ENCODE measurements around the gene TNS2. TPM values are rescaled to one million over a fixed set of nuclear protein-coding genes. Genes with fewer than 3 reads are reported as not detected.
A peak's percentile ranks its signal among the peaks of the same experiment; 100 is the strongest.
"Not testable (repeated sequence)": the region's sequence is repeated elsewhere in the genome, so short reads cannot be mapped to it uniquely, and the experiment has no call there.

TNS2 gene
- total RNA-seq, 2 donors from 2014 or later = 2.4 to 2.8 TPM

- ATAC-seq (no peak), DNase-seq (ENCODE audit: low spot score) (no peak)
- no peaks in the 10 kb centered on the region for H3K27me3 Mint-ChIP-seq
- peak overlapping the region in 1 of 2 donors; percentile 52 for H3K27ac Mint-ChIP-seq
- no peak overlapping the region for H3K4me3 Mint-ChIP-seq
- H3K36me3 Mint-ChIP-seq = peaks cover 9% of the 10 kb centered on the region
- H3K4me1 Mint-ChIP-seq (ENCODE audit: low read depth in 2 of 2) = peaks cover 42% of the 10 kb centered on the region in 2 donors
- peaks cover 2% of the 10 kb centered on the region for H3K9me3 Mint-ChIP-seq
Observed at GRCh38 chr12:53076461-53076860, 26.6 kb downstream of the TNS2 start.

DNA sequence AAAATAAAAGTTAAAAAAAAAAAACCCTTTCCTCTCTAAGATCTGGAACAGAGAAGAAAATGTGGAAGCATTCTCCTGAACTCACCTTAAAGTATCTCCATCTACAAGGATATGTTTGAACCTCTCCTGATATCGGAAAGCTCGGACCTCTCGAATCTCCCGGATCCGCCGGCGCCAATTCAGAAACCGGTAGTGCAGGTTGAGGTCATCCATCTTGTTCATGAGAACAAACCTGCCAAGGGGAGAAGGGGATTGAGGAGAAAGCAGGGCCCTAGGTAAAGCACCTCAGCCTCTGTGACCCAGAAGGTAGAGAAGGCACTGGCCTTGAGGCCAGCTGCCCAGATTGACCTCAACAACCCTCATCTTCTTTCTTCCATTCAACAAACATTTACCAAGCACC, 27.2 kb downstream of the TNS2 start:
- DNase-seq (ENCODE audit: low spot score) (no peak), ATAC-seq (no peak)
- peaks cover 2% of the 10 kb centered on the region for H3K9me3 Mint-ChIP-seq
- H3K36me3 Mint-ChIP-seq = peaks cover 9% of the 10 kb centered on the region
- H3K4me1 Mint-ChIP-seq (ENCODE audit: low read depth in 2 of 2) = peaks cover 38 to 40% of the 10 kb centered on the region in 2 donors
- no peak overlapping the region for H3K27ac Mint-ChIP-seq
- no peaks in the 10 kb centered on the region for H3K27me3 Mint-ChIP-seq
- H3K4me3 Mint-ChIP-seq = peak overlapping the region; percentile 87

GRCh38 chr12:53078425-53079225, 28.8 kb downstream of the TNS2 start:
- H3K27me3 Mint-ChIP-seq = no peaks in the 10 kb centered on the region
- peak overlapping the region; percentile 87 for H3K4me3 Mint-ChIP-seq
- peak in 1 of 2 donors; percentile 10 for ATAC-seq
- H3K4me1 Mint-ChIP-seq (ENCODE audit: low read depth in 2 of 2) = peaks cover 36 to 39% of the 10 kb centered on the region in 2 donors
- peaks cover 9% of the 10 kb centered on the region for H3K36me3 Mint-ChIP-seq
- peak overlapping the region; percentile 75 to 89 for H3K27ac Mint-ChIP-seq
- H3K9me3 Mint-ChIP-seq = peaks cover 2% of the 10 kb centered on the region
- no peak for DNase-seq (ENCODE audit: low spot score)

DNA sequence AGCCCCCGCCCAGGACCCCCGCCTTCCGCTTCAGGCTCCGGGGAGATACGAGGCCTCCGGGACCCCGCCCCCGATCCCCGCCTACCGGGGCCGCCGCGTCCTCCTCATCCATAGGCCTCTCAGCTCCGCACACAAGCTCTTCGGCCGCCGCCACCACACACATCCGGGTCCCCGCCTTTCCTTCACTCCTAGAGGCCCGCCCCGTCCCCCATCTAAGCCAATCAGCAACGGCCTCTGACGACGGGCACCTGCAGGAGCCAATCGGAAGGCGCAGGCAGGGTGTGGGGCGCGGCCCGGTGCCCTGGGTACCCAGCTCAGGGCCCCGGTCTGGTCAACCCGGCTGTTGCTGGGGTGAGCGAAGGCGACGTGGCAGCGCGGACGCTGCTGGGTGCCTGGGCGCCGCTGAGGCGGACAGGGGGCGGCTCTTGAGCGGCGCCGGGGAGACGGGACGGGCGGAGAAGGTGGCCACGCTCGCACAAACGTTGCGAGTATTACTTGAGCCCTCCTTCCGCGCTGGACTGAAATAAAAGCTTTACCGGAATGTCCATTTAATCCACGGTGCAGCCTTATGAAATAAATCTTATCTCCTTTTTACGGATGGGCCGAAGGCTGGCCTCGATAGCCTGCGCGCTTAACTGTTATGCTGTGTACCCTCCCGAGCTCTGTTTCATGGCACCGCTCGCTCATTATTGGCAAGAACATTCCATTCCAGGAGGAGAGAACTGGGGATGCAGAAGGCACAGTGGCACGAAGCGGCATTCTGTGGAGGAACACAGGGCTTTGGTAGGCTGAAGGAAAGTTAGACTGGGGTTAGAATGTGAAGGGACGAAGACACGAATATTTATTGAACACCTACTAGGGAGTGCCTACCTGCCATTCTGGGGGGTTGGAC, 29.6 kb downstream of the TNS2 start, which contains the start of gene SPRYD3:
Gene SPRYD3, minus strand, starts transcription at position 165 of the 892 bp plus-strand sequence. Its CDS starts 57 bp downstream, at position 108.
- Mint-ChIP-seq H3K4me1 (ENCODE audit: low read depth in 2 of 2) (peaks cover 29 to 36% of the 10 kb centered on the region in 2 donors), H3K36me3 (peaks cover 5% of the 10 kb centered on the region), H3K9me3 (peaks cover 2% of the 10 kb centered on the region), H3K27me3 (no peaks in the 10 kb centered on the region), H3K27ac (peak within 1 kb of the TSS; percentile 75 to 89), H3K4me3 (peak within 1 kb of the TSS; percentile 87)
- DNase-seq (ENCODE audit: low spot score) = peak; percentile 98
- ATAC-seq = peak; percentile 99

DNA sequence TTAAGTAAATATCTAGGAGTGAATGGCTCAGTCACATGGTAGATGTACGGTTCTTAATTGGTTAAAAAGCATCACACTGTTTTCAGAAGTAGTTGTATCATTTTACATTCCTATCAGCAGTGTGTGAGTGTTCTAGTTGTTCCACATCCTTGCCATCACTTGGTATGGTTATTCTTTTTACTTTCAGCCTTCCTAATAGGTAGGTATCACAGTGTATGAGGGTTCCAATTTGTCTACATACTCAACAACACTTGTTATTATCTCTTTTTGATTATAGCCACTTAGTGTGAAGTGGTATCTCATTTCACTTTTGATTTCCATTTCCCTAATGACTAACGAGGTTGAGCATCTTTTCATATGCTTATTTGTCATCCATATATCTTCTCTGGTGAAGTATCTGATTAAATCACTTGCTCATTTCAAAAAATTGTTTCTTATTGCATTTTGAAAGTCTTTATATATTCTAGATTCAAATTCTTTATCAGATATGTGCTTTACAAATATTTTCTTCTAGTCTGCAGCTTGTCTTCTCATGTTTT, 32.8 kb downstream of the TNS2 start:
- Mint-ChIP-seq H3K9me3 (peaks cover 2% of the 10 kb centered on the region), H3K27me3 (peaks cover 7 to 9% of the 10 kb centered on the region in 2 donors), H3K36me3 (no peaks in the 10 kb centered on the region), H3K4me1 (ENCODE audit: low read depth in 2 of 2) (peaks cover 16% of the 10 kb centered on the region in 2 donors), H3K27ac (no peak overlapping the region), H3K4me3 (no peak overlapping the region)
- DNase-seq (ENCODE audit: low spot score) = no peak
- ATAC-seq = no peak

DNA sequence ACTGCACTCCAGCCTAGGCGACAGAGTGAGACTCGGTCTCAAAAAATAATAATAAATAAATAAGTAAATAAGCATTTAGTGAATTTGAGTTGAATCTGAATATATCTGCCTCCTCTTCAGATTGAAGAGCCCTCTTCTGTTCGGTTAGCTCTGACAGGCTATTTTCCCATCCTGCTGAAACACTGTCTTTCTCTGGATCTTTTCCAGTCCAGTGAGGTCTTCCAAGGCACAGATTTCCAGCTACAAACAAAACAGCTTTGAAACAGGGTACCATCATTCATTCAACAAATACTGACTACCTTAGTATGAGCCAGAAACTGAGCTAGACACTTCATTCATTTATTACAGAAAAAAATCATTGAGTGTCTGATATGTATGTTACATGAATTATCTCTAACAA, 36.5 kb downstream of the TNS2 start:
- no peaks in the 10 kb centered on the region for H3K9me3 Mint-ChIP-seq
- ATAC-seq (no peak), DNase-seq (ENCODE audit: low spot score) (no peak)
- H3K4me3 Mint-ChIP-seq = no peak overlapping the region
- H3K27ac Mint-ChIP-seq = no peak overlapping the region
- no peaks in the 10 kb centered on the region for H3K36me3 Mint-ChIP-seq
- peaks cover 7 to 15% of the 10 kb centered on the region in 2 donors for H3K27me3 Mint-ChIP-seq
- no peaks in the 10 kb centered on the region for H3K4me1 Mint-ChIP-seq (ENCODE audit: low read depth in 2 of 2)

DNA sequence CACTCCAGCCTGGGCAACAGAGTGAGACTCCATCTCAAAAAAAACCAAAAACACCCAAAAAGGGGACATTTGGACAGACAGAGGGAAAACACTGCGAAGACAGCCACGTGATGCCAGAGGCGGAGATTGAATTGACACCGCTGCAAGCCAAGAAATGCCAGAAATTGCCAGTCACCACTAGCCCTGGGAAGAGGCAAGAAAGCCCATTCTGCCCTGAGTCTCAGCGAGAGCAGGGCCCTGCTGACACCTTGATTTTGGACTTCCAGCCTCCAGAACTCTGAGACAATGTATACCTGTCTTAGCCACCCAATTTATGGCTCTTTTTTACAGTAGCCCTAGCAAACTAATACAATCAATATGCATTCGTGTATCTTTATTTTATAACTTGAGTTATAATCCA, 40.2 kb downstream of the TNS2 start:
- Mint-ChIP-seq H3K9me3 (no peaks in the 10 kb centered on the region), H3K36me3 (no peaks in the 10 kb centered on the region), H3K4me3 (no peak overlapping the region), H3K27ac (no peak overlapping the region), H3K27me3 (peaks cover 7 to 20% of the 10 kb centered on the region in 2 donors), H3K4me1 (ENCODE audit: low read depth in 2 of 2) (peaks cover 0 to 8% of the 10 kb centered on the region in 2 donors)
- no peak for DNase-seq (ENCODE audit: low spot score)
- no peak for ATAC-seq

- Mint-ChIP-seq H3K27ac (no peak overlapping the region), H3K36me3 (no peaks in the 10 kb centered on the region), H3K27me3 (peaks cover 7 to 21% of the 10 kb centered on the region in 2 donors), H3K4me3 (no peak overlapping the region), H3K4me1 (ENCODE audit: low read depth in 2 of 2) (peaks cover 0 to 8% of the 10 kb centered on the region in 2 donors), H3K9me3 (no peaks in the 10 kb centered on the region)
- ATAC-seq (no peak), DNase-seq (ENCODE audit: low spot score) (no peak)
Observed at GRCh38 chr12:53090554-53090953, 40.7 kb downstream of the TNS2 start.

DNA sequence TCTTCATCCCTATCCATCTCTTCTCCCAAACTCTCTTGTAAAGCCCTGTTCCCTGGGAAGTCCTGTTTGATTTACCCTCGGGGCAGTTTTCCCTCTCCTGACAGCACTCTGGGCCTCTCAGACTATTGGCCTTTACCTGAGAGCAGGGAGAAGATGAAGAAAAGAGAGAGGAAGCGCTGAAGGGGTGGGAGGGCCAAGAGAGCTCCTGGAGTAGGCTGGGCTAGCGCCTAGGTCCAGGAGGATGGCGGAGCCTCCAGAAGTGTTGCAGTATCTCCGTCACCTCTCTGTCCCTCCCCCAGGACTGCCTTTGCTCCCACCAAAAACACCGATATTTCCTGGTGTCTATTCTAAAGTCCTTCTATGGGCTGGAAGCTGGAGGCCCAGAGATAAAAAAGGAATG, 41.9 kb downstream of the TNS2 start:
- peaks cover under 1 to 8% of the 10 kb centered on the region in 2 donors for H3K4me1 Mint-ChIP-seq (ENCODE audit: low read depth in 2 of 2)
- H3K9me3 Mint-ChIP-seq = no peaks in the 10 kb centered on the region
- peaks cover 7 to 17% of the 10 kb centered on the region in 2 donors for H3K27me3 Mint-ChIP-seq
- no peaks in the 10 kb centered on the region for H3K36me3 Mint-ChIP-seq
- DNase-seq (ENCODE audit: low spot score) (no peak), ATAC-seq (no peak)
- H3K4me3 Mint-ChIP-seq = no peak overlapping the region
- no peak overlapping the region for H3K27ac Mint-ChIP-seq

DNA sequence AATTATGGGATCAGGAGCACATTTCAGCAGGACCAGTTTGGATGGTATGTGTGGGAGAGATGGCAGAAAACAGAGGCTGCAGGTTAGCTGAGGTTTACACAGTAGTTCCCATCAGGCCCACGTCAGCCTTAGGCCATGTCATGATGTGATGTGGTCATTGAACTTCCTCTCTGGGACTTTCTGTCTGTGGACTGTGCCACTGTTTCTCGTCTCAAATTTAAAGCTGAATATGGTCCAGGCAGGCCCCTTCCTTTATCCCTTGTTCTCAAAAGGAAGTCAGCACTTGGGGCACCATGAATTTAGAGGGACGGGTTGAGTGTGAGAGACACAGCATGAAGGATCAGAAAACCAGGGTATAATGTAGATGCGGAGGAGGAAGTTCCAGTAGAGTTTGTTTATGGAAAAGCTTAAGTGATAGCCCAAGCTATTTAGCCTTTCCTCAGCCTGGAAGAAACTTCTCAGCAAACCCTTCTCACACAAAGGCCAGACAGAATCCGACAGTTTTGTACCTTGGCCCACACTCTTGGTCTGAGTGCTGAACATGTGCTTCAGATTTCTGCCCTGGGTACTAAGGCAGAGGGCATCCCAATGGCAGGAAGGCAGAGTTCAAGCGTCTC, 44.0 kb downstream of the TNS2 start:
- H3K27me3 Mint-ChIP-seq = peaks cover 7 to 15% of the 10 kb centered on the region in 2 donors
- no peak overlapping the region for H3K4me3 Mint-ChIP-seq
- H3K36me3 Mint-ChIP-seq = no peaks in the 10 kb centered on the region
- H3K4me1 Mint-ChIP-seq (ENCODE audit: low read depth in 2 of 2) = peaks cover 17 to 23% of the 10 kb centered on the region in 2 donors
- no peaks in the 10 kb centered on the region for H3K9me3 Mint-ChIP-seq
- no peak for ATAC-seq
- no peak for DNase-seq (ENCODE audit: low spot score)
- H3K27ac Mint-ChIP-seq = peak overlapping the region in 1 of 2 donors; percentile 33

DNA sequence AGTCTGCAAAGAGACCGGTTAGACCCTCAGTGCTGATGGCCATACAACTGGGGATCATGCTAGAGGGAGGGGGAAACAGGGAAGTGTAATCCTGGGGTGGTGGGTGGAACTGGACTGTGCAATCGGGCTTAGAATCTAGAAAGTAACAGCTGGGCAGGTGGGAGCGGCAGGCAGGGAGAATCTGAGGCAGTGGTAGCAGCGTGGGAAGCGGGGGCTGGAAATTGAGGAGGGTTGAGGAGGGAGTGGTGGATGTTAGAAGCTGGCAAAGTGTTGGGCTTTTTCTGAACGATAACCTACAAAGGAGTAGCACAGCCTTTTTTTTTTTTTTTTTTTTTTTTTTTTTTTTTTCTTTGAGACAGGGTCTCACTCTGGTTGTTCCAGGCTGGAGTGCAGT, 44.5 kb downstream of the TNS2 start:
- Mint-ChIP-seq H3K4me3 (no peak overlapping the region), H3K4me1 (ENCODE audit: low read depth in 2 of 2) (peaks cover 22 to 28% of the 10 kb centered on the region in 2 donors), H3K27me3 (peaks cover 7 to 14% of the 10 kb centered on the region in 2 donors), H3K36me3 (no peaks in the 10 kb centered on the region), H3K9me3 (no peaks in the 10 kb centered on the region), H3K27ac (no peak overlapping the region)
- ATAC-seq (no peak), DNase-seq (ENCODE audit: low spot score) (no peak)

GRCh38 chr12:53094796-53095595, 45.1 kb downstream of the TNS2 start:
- H3K9me3 Mint-ChIP-seq; H3K36me3 Mint-ChIP-seq; ATAC-seq; H3K4me3 Mint-ChIP-seq; DNase-seq (ENCODE audit: low spot score): not testable (repeated sequence)
- H3K4me1 Mint-ChIP-seq (ENCODE audit: low read depth in 2 of 2) = peaks cover 23 to 30% of the 10 kb centered on the region in 2 donors
- H3K27me3 Mint-ChIP-seq = peaks cover 7 to 14% of the 10 kb centered on the region in 2 donors
- peak overlapping the region in 1 of 2 donors; percentile 25 for H3K27ac Mint-ChIP-seq

- H3K4me1 Mint-ChIP-seq (ENCODE audit: low read depth in 2 of 2) = peaks cover 23 to 30% of the 10 kb centered on the region in 2 donors
- peak overlapping the region in 1 of 2 donors; percentile 25 for H3K27ac Mint-ChIP-seq
- not testable (repeated sequence) for H3K9me3 Mint-ChIP-seq; H3K4me3 Mint-ChIP-seq; ATAC-seq; H3K36me3 Mint-ChIP-seq; DNase-seq (ENCODE audit: low spot score)
- H3K27me3 Mint-ChIP-seq = peaks cover 7 to 13% of the 10 kb centered on the region in 2 donors
Observed at GRCh38 chr12:53095596-53095895, 45.7 kb downstream of the TNS2 start.
